K562 (cell line): ENCODE data around the gene MCM5. TPM values are rescaled to one million over a fixed set of nuclear protein-coding genes. Genes with fewer than 3 reads are reported as not detected.

ENCODE experiments used
- ATAC-seq: fragments of 200-7000 bp; cut with Tn5 transposase; 3 replicates; pipeline ENCODE4 v1.9.1; 2020; ENCODE audit warnings: moderate library complexity
- BruUV-seq: library from RNA; stranded (reverse); fragments of 400-500 nt; replicated peaks from 2 replicates; lab custom pipeline; 2021; lab: Mats Ljungman, UMichigan
- CTCF ChIA-PET: fragments of 300-600 bp; formaldehyde crosslinking; extraction: SDS; loops from one replicate; lab custom pipeline; 2021; ENCODE audit warnings: low intra/inter-chr PET ratio; lab: Yijun Ruan, JAX
- POLR2A ChIA-PET: fragments of 300-600, 350-650 bp; sonication (Branson Sonifier 250); formaldehyde crosslinking; extraction: SDS; loops from one replicate; lab custom pipeline; 2021; ENCODE audit warnings: antibody characterized with exemption, inconsistent platforms; lab: Yijun Ruan, JAX
- DNase-seq, 4 experiments: peaks; one replicate each; pipeline versions ENCODE4 v3.0.0 to v3.0.0-alpha.2; 2011 to 2018; ENCODE audit warnings: low spot score in 3 of 4, mixed read lengths in 3 of 4; ENCODE audit errors: extremely low read depth in 1 of 4
- FAIRE-seq: peaks from 2 replicates; lab custom pipeline; 2011; peaks lifted over from hg19 to GRCh38; lab: Jason Lieb, UNC
- H2AFZ ChIP-seq: 2 replicates; pipeline ENCODE4 v1.6.0; 2011; ENCODE audit warnings: low read depth, low read length, control low read depth, inconsistent platforms
- H3K27ac ChIP-seq: fragments of 200-600 bp; 3 replicates; pipeline ENCODE4 v1.8.0; 2011; ENCODE audit warnings: low read depth, mild to moderate bottlenecking, control low read depth, inconsistent platforms, low read length, moderate library complexity, mixed read lengths; ENCODE audit errors: extremely low read depth
- H3K27me3 ChIP-seq, 2 experiments: fragments of 300-600 bp in 1 of 2; 2 replicates in 1 of 2; 3 replicates in 1 of 2; pipeline versions ENCODE4 v1.6.0 to v1.8.0; 2011; ENCODE audit warnings: inconsistent platforms in 2 of 2, low read length in 2 of 2, mild to moderate bottlenecking in 1 of 2, mixed read lengths in 1 of 2, moderate library complexity in 1 of 2; ENCODE audit not compliant: control insufficient read depth in 2 of 2, insufficient read depth in 2 of 2
- H3K36me3 ChIP-seq: fragments of 300-600 bp; 3 replicates; pipeline ENCODE4 v1.8.0; 2011; ENCODE audit warnings: mild to moderate bottlenecking, low read length, inconsistent platforms; ENCODE audit not compliant: control insufficient read depth, insufficient read depth
- H3K4me1 ChIP-seq, 2 experiments: fragments of 200-600 bp in 1 of 2; replicated peaks in 1 of 2; 2 replicates in 1 of 2; 3 replicates in 1 of 2; pipeline versions ENCODE4 v1.5.1 to v1.8.0; 2011; ENCODE audit warnings: inconsistent platforms in 2 of 2, low read length in 2 of 2, mild to moderate bottlenecking in 1 of 2, mixed read lengths in 1 of 2, moderate library complexity in 1 of 2; ENCODE audit not compliant: control insufficient read depth in 2 of 2, insufficient read depth in 2 of 2
- H3K4me2 ChIP-seq: 2 replicates; pipeline ENCODE4 v1.6.1; 2011; ENCODE audit warnings: low read length, control low read depth, inconsistent platforms, mixed read lengths; ENCODE audit not compliant: insufficient read depth
- H3K4me3 ChIP-seq: fragments of 200-600 bp; sonication (generic), shearing (Covaris generic); 2 replicates; pipeline ENCODE4 v1.5.1; 2016; ENCODE audit warnings: control low read depth, inconsistent platforms
- H3K79me2 ChIP-seq: fragments of 200-600 bp; 3 replicates; pipeline ENCODE4 v1.8.0; 2011; ENCODE audit warnings: low read length, inconsistent platforms; ENCODE audit not compliant: control insufficient read depth, insufficient read depth
- H3K9ac ChIP-seq, 2 experiments: 2 replicates each; pipeline versions ENCODE4 v1.6.0 to v1.6.1; 2011; ENCODE audit warnings: low read depth in 2 of 2, low read length in 2 of 2, control low read depth in 1 of 2, inconsistent platforms in 1 of 2, mild to moderate bottlenecking in 1 of 2, mixed read lengths in 1 of 2; ENCODE audit not compliant: insufficient read depth in 1 of 2
- H3K9me1 ChIP-seq: one replicate; pipeline ENCODE4 v1.6.0; 2011; ENCODE audit warnings: inconsistent platforms, mild to moderate bottlenecking, low read length, moderate library complexity; ENCODE audit not compliant: control insufficient read depth, insufficient read depth
- H3K9me3 ChIP-seq: replicated peaks from 2 replicates; pipeline ENCODE4 v1.5.1; 2011; ENCODE audit warnings: low read depth, low read length, inconsistent platforms; ENCODE audit not compliant: control insufficient read depth, insufficient read depth
- H4K20me1 ChIP-seq: replicated peaks from 2 replicates; pipeline ENCODE4 v1.6.1; 2011; ENCODE audit warnings: low read length, inconsistent platforms, mixed read lengths; ENCODE audit not compliant: control insufficient read depth, insufficient read depth
- JUNB ChIP-seq: fragments of 450-650 bp; formaldehyde crosslinking; conservative IDR thresholded peaks from 2 replicates; pipeline ENCODE4 v1.4.0; 2020; ENCODE audit warnings: mild to moderate bottlenecking
- LEF1 ChIP-seq: fragments of 450-650 bp; IDR thresholded peaks from 2 replicates; pipeline ENCODE4 v1.6.1; 2016; ENCODE audit warnings: mild to moderate bottlenecking
- MITF ChIP-seq: IDR thresholded peaks from 2 replicates; pipeline ENCODE4 v1.6.1; 2014; ENCODE audit warnings: antibody characterized with exemption
- NBN ChIP-seq: fragments of 450-650 bp; IDR thresholded peaks from 2 replicates; pipeline ENCODE4 v1.6.1; 2016; ENCODE audit warnings: low read depth, mild to moderate bottlenecking
- PREB ChIP-seq: sonication (generic); formaldehyde crosslinking; IDR thresholded peaks from 2 replicates; pipeline ENCODE4 v1.8.1; 2023; ENCODE audit warnings: mild to moderate bottlenecking, missing genetic modification reagents
- RB1 ChIP-seq: fragments of 450-650 bp; IDR thresholded peaks from 2 replicates; pipeline ENCODE4 v1.6.1; 2017; ENCODE audit warnings: low read depth, mild to moderate bottlenecking
- RFX5 ChIP-seq: IDR thresholded peaks from 2 replicates; pipeline ENCODE4 v1.6.1; 2011; ENCODE audit warnings: low read depth, mild to moderate bottlenecking, improper control_type of control experiment, low read length
- RFX7 ChIP-seq: fragments of 250-450 bp; sonication (Bioruptor Pico); IDR thresholded peaks from 2 replicates; pipeline ENCODE4 v1.5.1; 2021; ENCODE audit warnings: mild to moderate bottlenecking
- SIN3A ChIP-seq, 2 experiments: fragments of 150-350 bp in 1 of 2; IDR thresholded peaks; 2 replicates each; pipeline ENCODE4 v1.6.1; 2011 to 2016; ENCODE audit warnings: borderline replicate concordance in 2 of 2, low read depth in 2 of 2, low read length in 2 of 2, mild to moderate bottlenecking in 2 of 2, moderate library complexity in 2 of 2; ENCODE audit not compliant: control insufficient read depth in 1 of 2
- STAT5B ChIP-seq: fragments of 250-450 bp; sonication (Bioruptor Pico); IDR thresholded peaks from 2 replicates; pipeline ENCODE4 v1.8.0; 2021; ENCODE audit warnings: mild to moderate bottlenecking, inconsistent platforms
- WGBS: fragments of 100-300 bp; shearing (Covaris generic); methylation state at CpG from one replicate; pipeline ENCODE4 v1.1.6; 2016; ENCODE audit warnings: low coverage, mixed read lengths; ENCODE audit not compliant: insufficient coverage; ENCODE audit errors: missing lambda C conversion rate; 5-methylcytosine and 5-hydroxymethylcytosine counted together
- in situ Hi-C: fragments of 300-500 bp; cut with MboI; formaldehyde crosslinking; loops from 4 replicates; pipeline ENCODE4 v1.15.0; 2018; ENCODE audit warnings: inconsistent platforms, mixed read lengths
- intact Hi-C: fragments of 100-400 bp; cut with micrococcal nuclease; formaldehyde crosslinking; loops from 2 replicates; pipeline ENCODE4 v1.14.2; 2022
- polyA plus RNA-seq, 8 experiments: library from polyadenylated mRNA; depleted of rRNA in 4 of 8; stranded (reverse) in 5 of 8; unstranded in 3 of 8; fragments of >200 nt; fragmentation: Nextera tagmentation in 2 of 8; fragmentation: Illumina TruSeq in 1 of 8; extraction: Ambion mirVana in 2 of 8; extraction: Trizol in 1 of 8; gene quantifications; 2 replicates each; pipeline versions ENCODE4 v1.2.1 to v1.2.3, GENCODE V29; 2011 to 2014; ENCODE audit warnings: inconsistent platforms in 1 of 8, missing spikeins in 1 of 8
- total RNA-seq, 7 experiments: library from RNA; depleted of rRNA in 6 of 7; stranded (reverse); fragments of >200 nt in 6 of 7; fragmentation: Illumina TruSeq in 2 of 7; extraction: Trizol in 2 of 7; gene quantifications; 2 replicates each; pipeline versions ENCODE4 v1.2.1 to v1.2.3, GENCODE V29; 2011 to 2021; ENCODE audit warnings: low replicate concordance in 1 of 7
- TF ChIP-seq, protein P1 (sequence below): sonication (generic); formaldehyde crosslinking; IDR thresholded peaks from 2 replicates; pipeline ENCODE4 v1.8.0; 2022; ENCODE audit warnings: mild to moderate bottlenecking, missing genetic modification reagents
- TF ChIP-seq, protein P2 (sequence below): fragments of 450-650 bp; IDR thresholded peaks from 2 replicates; pipeline ENCODE4 v1.6.1; 2016; ENCODE audit warnings: mild to moderate bottlenecking
- TF ChIP-seq, protein P3 (sequence below): fragments of 200-800 bp; sonication (Bioruptor generic); IDR thresholded peaks from 2 replicates; pipeline ENCODE4 v1.6.1; 2017; ENCODE audit warnings: missing genetic modification characterization, missing compliant biosample characterization

Gene MCM5
- total and polyA plus RNA-seq, 9 of the 15 experiments (the other 6 are each of a cell fraction or from before 2014, with no cell fraction given): 5.6 to 180 (median 66.1) TPM

DNA sequence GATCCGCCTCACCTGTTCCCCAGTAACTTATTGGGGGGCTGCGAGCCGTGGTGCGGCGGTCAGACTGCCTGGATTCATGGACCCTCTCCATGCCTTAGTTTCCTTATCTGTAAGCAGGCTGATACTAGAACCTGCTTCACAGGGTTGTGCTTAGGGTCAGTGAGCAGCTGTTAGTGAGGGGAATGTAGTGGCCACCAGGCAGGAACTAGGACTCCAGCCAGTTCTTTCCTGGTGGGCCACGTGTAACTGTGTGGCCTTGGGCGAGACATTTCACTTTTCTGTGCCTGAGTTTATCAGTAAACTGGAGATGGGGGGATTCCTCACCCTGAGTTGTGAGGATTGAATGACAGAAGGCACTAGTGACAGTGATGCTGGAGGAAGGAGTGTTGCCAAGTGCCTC, 24.8 kb downstream of the MCM5 start (continued):
- TF ChIP-seq SIN3A (IDR thresholded peaks at IDR 0.05; ENCODE audit: borderline replicate concordance in 2 of 2, control insufficient read depth in 1 of 2, low read depth in 2 of 2, low read length in 2 of 2) (no peak), RB1 (no peak), JUNB (CRISPR knock-in tag) (no peak), RFX5 (no peak), STAT5B (CRISPR knock-in tag) (no peak), NBN (no peak)
- TF ChIP-seq, protein P1, sequence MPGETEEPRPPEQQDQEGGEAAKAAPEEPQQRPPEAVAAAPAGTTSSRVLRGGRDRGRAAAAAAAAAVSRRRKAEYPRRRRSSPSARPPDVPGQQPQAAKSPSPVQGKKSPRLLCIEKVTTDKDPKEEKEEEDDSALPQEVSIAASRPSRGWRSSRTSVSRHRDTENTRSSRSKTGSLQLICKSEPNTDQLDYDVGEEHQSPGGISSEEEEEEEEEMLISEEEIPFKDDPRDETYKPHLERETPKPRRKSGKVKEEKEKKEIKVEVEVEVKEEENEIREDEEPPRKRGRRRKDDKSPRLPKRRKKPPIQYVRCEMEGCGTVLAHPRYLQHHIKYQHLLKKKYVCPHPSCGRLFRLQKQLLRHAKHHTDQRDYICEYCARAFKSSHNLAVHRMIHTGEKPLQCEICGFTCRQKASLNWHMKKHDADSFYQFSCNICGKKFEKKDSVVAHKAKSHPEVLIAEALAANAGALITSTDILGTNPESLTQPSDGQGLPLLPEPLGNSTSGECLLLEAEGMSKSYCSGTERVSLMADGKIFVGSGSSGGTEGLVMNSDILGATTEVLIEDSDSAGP (CRISPR knock-in tag): no peak

DNA sequence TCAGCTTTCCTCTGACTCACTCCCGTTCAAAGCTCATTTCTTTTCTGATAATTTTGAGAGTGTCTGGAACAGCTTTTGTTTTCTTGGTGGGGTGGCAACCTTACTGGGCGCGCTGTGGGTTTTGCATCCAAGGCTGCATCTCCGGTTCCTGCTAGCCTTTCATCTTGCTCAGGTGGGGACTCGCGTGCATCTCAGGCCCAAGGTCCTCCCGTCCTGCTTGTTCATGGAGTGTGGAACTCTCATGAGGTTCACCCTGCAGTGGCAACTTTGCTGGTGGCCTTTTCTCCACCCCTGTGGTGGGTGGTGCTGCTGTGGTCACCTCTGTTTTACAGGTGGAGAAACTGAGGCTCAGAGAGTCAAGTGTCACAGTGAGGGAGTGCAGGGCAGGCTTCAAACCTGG, 25.6 kb downstream of the MCM5 start:
- no TSS peak for BruUV-seq
- DNase-seq (no peak), FAIRE-seq (no peak), ATAC-seq (no peak)
- H3K4me2 ChIP-seq: no peak overlapping the region
- H3K27me3 ChIP-seq: no peaks in the 10 kb centered on the region
- CTCF ChIA-PET: no interaction called here
- WGBS: 76% methylated on average over 4 of the region's 7 CpGs
- intact Hi-C loops: loop anchor here (5.0 kb wide), 1 partner anchor 157 kb away; no protein-coding TSS in a partner anchor
- H3K9me3 ChIP-seq: no peaks in the 10 kb centered on the region
- H3K27ac ChIP-seq: no peak overlapping the region
- H3K9ac ChIP-seq: no peak overlapping the region
- peaks cover 76% of the 10 kb centered on the region; the same call in 2 of the 3 replicates for H3K36me3 ChIP-seq
- H2AFZ ChIP-seq: no peak overlapping the region
- TF ChIP-seq RFX7 (CRISPR knock-in tag) (no peak), LEF1 (no peak), PREB (CRISPR knock-in tag) (no peak), MITF (no peak)
- TF ChIP-seq, protein P2, sequence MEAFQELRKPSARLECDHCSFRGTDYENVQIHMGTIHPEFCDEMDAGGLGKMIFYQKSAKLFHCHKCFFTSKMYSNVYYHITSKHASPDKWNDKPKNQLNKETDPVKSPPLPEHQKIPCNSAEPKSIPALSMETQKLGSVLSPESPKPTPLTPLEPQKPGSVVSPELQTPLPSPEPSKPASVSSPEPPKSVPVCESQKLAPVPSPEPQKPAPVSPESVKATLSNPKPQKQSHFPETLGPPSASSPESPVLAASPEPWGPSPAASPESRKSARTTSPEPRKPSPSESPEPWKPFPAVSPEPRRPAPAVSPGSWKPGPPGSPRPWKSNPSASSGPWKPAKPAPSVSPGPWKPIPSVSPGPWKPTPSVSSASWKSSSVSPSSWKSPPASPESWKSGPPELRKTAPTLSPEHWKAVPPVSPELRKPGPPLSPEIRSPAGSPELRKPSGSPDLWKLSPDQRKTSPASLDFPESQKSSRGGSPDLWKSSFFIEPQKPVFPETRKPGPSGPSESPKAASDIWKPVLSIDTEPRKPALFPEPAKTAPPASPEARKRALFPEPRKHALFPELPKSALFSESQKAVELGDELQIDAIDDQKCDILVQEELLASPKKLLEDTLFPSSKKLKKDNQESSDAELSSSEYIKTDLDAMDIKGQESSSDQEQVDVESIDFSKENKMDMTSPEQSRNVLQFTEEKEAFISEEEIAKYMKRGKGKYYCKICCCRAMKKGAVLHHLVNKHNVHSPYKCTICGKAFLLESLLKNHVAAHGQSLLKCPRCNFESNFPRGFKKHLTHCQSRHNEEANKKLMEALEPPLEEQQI: no peak
- TF ChIP-seq, protein P3, sequence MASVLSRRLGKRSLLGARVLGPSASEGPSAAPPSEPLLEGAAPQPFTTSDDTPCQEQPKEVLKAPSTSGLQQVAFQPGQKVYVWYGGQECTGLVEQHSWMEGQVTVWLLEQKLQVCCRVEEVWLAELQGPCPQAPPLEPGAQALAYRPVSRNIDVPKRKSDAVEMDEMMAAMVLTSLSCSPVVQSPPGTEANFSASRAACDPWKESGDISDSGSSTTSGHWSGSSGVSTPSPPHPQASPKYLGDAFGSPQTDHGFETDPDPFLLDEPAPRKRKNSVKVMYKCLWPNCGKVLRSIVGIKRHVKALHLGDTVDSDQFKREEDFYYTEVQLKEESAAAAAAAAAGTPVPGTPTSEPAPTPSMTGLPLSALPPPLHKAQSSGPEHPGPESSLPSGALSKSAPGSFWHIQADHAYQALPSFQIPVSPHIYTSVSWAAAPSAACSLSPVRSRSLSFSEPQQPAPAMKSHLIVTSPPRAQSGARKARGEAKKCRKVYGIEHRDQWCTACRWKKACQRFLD: no peak
- H3K9me1 ChIP-seq: peaks cover 2% of the 10 kb centered on the region
- H3K4me3 ChIP-seq: no peak overlapping the region
- POLR2A ChIA-PET: interaction anchor here (1.2 to 2.6 kb wide), 2 partner anchors 11 to 18 kb away, joined by 4 to 9 read pairs; no protein-coding TSS in a partner anchor
- H3K4me1 ChIP-seq: peaks cover 0 to 3% of the 10 kb centered on the region in 2 experiments; a peak in 2 of 5 replicates
- H4K20me1 ChIP-seq: no peaks in the 10 kb centered on the region; the same call in 1 of the 2 replicates
- H3K79me2 ChIP-seq: no peaks in the 10 kb centered on the region
- in situ Hi-C loops: no loop called here
